Suppressor macrophage treated with lipopolysaccharide for 1 hour (primary cell): ENCODE data around the gene ATP8B4.
A peak's percentile ranks its signal among the peaks of the same experiment; 100 is the strongest.

Source experiments
- DNase-seq, 3 donors: peaks; one replicate each; pipeline ENCODE4 v3.0.0-alpha.2; 2020 to 2022

ATP8B4 gene

DNA sequence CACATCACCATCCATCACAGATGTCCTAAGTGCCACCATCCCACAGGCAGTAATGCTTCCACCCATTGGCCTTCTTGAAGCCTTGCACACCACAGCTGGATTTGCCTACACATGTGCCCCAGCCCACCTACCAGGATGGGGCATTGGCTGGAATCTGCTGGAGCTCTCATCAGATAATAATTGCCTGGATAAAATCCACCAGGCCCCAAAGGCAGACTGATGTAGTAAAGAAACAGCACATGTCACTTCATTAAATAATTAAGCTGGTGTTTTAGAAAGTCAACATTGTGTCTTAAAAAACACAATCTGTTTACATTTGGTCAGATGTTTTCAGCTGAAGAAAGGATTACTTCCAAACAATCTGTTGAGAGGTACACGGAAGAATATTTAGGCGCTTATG, 229.5 kb downstream of the ATP8B4 start:
- DNase-seq: no peak

DNA sequence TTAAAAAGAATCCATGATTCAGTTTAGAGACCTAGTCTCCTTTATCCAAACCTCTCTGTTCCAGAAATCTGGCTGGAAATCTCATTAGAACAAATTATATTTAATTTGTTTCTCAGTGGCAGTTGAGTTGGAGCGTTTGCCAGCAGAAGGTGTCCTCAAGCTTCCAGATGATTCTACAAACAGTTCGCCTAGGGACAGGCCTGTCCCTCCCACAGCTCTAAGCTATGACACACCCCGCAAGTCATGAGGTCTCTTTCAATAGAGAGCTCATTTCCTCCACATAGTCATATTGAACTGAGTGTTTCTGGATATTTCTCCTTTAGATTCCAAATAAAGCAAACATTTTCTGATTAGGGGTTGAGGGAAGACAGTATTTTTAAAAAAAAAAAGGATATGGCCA, 230.3 kb downstream of the ATP8B4 start:
- peak in 2 of 3 donors; percentile 3 to 9 for DNase-seq

DNA sequence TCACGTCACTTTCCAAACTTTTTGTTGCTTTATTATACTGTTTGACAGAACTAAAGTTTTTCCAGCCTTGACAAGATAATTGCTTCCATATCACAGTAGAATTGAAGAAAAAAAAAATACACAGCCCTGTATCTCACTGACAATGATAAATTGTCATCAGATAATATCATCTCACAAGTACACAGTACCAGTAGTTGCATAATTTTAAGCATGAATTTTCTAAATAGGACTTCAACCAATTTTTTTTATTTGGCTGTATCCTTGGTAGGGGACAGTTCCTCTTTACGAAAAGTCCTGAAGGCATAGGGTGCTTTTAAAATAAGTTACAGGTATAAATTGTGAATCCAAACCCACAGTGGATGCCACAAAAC, 230.7 kb downstream of the ATP8B4 start:
- no peak for DNase-seq

DNA sequence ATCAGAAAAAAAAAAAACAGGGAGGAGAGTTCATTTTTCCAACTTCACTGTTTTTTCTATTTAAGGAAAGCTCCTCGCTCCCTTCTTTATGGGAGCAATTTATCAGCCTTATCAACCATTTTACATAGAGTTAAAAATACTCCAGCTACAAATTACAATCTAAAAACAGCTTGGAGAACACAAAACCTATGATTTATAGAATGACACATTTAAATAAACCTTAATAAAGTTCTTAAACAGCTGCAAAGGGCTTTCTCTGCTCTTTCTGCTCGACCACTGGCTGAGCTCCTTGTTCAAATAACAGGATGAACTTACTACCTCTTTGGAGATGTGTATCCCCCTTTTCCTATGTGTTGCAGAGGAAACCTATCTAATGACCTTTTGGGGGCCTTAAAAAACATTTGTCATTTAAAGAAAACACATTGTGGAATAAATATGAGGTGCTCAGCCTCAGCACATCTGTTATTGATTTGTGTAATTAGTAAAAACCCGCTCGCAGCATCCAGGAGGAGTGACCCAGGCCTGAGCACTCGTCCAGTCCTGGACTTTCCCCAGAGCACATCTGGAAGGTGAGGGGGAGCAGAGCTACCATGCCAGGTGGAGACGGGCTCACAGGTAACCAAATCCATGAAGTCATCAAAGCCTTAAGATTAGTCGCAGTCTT, 231.2 kb downstream of the ATP8B4 start:
- no peak for DNase-seq

DNA sequence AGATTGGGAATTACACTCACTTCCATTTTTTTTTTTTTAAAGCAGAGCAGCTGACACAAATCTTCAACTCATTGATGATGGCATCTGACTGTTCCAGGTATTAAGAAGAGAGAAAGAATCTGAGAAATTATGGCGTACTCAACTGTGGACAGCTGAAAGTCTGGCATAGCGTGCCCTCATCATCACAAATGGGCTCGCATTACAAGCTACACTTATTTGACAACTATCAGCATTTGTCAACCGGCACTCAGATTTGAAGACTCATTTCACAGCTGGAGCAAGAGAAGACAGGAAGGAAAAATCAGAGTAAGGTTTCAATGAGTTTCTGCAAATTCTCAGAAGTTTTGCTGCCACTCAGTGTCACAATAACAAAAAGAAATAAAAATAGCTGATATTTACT, 235.9 kb downstream of the ATP8B4 start:
- no peak for DNase-seq

DNA sequence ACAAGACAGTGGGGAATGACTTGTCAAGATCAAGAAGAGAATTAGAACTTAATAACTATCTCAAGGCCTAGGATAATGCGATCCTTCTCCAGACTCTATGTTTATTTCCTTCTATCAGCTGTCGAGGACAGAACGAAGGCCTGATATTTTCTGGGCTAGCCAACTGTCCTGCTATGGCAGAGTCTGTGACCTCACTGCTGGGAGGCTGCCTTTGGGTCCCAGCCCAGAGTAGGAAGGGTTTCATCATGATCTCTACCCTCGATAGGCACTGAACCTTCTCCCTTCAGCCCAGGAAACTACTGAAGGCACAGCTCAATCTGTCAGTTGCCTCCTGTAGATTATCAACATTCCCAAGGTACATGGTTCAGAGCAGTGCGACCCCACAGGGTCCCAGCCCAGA, 237.2 kb downstream of the ATP8B4 start:
- DNase-seq: no peak

DNA sequence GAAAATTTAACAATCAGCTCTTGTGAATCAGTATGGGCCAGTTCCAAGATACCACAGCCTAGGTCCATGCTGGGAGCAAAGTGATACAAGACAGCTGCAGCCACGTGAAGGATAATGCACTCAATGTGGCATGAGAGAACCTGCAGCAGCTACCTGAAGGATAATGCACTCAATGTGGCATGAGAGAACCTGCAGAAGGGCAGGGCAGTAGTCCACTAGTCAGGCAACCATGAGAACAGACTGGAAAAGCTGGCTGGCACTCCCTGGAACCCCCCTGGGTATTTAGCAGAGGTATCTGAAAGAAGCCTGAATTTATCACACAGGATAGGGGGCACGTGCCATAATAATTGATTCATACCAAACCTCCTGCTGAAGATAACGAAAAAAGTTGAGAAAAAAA, 237.6 kb downstream of the ATP8B4 start:
- no peak for DNase-seq

DNA sequence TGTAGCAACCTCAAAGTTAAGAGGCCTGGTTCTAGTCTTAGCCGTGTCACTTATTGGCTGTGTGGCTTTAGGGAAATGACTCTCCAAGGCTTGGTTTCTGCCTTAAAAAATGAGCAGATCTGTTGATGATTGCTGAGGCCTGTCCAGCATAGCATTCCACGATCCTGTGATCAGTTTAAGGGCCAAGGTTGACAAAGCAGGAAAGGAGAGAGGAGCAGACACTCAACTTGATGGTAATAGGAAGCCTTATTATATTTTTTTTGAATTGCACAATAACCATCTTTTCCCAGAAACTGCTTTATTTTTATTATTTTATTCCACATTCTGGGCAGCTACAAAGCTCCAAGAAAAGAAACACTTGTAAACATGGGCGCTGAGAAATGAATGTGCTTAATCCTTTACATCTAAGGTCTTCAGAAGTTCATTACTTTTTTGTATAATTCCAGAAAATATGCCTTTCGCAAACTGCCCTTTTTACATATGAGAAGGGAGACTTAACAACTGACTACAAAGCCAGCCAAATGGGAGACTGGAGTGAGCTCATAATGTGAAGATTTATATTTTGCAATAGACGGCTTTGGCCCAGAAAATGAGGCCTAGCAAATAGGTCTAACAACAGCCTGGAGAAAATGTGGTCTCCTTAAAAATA, 241.0 kb downstream of the ATP8B4 start:
- no peak for DNase-seq

DNA sequence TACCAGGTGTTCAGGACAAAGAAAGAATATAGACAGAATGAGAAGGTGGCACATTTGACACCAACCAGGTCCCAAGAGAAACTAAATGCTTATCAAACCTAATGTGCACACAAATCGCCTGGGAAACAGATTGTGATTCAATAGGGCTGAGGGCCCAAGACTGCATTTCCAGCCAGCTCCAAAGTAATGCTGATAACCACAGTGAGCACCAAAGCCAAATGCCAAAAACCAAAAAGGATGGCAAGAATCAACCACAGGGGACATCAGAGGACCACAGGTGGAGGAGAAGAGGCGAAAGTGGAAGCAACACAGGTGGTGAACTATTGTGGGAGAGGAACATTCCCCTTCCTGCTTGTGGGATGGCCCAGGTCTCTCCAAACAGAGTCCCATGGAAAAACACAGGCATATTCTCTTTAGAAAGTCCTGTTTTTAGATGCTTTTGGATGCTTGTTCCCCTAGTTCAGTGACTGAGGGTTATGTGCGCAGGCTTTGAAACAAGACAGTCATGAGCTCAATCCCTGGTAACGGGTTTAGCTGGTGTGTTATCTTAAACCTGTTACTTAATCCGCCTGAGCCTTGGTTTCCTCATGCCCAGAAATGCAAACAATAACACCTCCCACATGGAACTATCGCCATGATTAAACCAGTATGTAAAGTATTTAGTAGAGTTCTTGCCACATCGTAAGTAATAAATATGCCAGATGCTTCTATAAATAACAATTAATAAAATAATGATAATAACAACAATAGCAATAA, 241.7 kb downstream of the ATP8B4 start:
- no peak for DNase-seq

DNA sequence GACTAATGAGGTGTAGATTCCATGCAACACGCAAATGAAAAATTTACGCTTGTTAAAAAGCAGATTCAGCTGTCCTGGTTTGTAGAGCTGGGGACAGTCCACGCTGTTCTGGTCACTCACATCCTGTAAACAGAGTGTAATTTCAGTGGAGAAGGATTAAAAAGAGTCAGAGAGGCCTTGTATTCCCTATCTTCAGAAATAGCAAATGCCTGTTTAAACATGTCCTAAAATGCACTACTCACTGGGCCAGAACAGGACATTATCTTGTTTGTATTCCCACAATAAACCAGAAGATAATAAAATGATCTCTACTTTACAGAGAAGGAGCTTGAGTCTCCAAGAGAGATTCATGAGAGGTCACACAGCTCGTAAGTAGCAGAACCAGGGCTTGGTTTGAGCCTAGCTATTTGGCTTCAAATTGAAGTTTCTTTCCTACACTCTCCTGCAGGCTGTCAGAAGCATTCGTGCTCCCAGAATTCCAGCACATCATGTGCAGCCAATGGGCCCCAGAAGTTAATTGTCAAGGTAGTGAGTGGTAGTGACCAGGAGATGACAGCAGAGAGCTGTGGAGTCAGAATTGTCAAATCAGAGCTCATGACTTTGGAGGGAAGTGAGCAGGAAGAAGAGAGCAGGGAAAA, 242.5 kb downstream of the ATP8B4 start:
- peak in 2 of 3 donors; percentile 18 to 29 for DNase-seq

DNA sequence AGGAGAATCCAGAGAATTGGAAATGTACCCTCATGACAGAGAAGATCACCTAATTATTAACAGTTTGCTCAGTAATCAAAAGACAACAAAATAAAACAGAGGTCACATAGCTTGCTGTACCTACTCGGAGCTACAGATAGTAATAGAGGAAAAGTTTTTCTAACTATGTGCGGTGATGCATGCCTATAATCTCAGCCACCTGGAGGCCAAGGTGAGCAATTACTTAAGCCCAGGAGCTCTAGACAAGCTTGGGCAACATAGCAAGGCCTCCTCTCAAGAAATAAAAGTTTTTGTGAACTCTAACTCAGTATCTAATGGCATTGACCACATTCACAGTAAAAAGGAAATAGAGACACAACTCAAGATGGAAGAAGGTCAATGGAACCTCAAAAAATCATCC, 243.6 kb downstream of the ATP8B4 start:
- DNase-seq: no peak

DNA sequence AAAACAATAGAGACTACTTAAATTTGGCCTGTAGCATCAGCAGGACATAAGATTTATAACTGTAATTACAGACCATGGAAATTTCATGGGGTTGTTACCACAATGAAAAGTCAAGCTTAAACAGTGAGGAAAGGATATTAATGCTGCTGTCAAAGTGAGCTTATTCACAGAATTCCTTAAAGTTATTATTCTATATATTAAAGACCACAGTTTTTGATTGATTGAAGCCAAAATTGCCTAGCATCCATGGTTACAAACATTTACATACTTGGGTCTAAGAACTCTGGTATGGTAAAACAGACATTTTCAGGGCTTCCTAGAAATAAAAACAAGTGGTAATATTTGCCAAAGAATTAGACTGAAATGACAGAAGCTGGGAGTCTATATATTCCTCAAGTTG, 248.6 kb downstream of the ATP8B4 start:
- no peak for DNase-seq

DNA sequence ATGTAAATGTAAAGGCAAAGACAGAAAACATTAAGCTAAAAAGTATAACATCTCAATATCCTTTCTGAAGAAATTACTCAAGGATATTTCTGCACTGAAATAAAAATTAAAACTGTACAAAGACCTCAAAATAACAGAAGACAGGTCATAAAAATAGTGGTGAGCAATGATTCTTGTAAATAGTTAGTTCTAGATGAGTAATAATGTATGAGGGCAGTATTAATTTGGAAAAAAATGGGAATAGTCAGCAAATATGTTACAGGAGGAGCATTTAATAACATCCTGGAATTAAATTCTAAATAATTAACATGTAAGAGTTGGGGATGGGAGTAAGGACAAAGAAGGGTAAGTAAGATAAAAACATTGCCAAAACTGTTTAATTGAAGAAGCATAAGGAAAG, 250.7 kb downstream of the ATP8B4 start:
- no peak for DNase-seq

DNA sequence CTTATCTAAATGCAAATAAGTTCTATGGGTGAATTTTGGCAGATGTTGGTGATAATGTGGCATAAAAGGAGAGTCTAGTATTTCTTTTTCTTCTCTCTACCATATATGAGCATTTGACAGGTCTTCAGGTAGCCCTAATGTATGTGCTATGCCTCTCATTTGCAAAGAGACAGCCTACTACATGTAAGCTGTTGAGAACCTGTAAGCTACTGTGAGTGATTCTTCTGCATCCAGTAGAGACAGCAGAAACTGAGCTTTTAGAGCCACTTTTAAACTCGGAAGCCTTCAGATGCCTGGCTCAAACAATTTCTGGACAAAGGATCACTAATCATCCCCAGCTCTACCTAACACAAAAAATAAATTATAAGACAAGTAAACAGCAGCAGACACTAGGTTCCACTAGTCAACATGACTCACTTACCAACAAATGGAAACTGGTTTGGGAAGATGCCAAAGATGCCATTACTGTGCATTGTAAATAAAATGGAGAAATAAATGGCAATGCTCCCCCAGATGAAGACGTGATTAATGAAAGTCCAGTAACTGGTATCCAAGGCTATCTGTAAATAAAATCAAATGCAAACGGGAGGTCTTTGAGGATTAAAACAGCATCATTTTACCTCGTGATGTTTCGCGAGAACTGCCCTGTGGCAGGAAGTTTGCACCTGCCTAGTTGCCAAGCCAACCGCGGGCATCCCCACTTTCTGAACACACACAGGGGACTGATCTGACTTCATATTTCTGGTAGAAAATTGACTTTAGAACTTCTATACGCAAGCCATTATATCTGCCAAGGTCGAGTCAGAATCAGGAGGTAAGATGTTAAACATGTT, 252.9 kb downstream of the ATP8B4 start:
- DNase-seq: no peak

DNA sequence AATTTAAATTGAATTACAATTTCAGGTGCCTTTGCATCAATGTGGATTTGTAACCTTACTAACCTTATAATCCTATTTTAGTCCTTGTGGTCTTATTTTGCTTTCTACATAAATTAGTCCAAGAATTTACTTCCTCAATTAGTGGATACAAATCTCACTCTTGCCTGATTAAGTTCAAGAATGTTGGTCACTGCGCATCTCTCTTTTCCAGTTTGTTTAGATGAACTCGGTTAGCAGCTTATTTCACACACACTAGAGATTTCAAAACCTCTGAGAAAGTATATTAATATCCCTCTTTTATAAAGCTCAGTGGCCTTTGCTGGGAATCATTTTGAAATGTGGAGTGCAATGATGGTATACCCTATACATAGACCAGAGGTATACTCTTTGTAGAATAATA, 254.8 kb downstream of the ATP8B4 start:
- no peak for DNase-seq

DNA sequence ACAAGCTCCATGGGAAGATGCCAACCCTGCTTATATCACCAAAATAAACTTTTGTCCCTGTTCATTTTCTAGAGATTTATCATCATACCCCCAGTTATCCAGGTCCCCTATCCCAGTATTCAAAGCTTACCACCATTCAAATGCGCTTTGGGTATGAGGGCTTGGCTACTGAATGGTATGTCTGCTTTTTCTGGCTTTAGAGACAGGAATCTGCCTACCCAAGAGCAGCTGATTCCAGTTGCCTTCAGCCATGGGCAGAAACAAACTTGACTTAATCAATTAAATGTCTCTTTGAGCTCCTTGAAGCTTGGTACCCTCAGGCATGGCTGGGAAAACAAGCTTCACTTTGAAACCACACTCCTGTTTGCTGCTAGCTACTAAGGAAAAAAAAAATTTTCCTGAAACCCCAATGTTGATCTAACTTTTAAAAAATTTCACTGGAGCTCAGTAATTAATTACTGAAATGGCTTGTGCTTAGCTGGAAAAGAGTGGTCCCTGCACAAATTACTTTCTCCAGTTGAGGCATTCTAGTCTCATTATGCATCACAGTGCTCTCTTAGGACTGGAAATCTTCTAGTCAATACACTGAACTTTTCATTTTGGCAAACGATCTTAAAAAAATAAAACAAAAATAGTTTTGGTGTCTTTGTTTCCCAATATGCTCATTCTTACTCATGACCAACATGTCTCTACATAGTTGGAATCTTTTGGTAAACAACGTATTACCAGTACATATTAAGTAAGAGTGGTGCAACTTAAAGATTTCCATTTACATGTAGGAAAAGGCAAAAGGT, 255.4 kb downstream of the ATP8B4 start:
- no peak for DNase-seq

DNA sequence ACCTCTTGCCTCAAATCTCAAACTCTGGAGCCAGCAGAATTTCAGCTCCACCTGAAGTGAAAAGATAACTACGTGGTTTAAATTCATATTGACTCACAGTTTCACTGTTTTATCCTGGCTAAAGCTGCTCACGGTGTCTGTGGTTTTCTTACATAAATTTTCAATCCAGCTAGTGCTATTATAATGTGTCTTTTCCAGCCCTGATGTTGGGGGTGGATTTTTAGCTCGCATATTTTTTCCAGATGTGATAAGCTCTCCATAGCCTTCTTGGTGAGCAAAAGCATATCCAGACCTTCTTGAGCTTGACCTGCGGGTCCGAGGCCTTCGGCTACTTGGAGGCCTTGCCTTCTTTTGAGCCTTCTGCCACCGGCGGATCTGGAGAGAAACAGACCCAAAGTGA, 258.9 kb downstream of the ATP8B4 start:
- no peak for DNase-seq

DNA sequence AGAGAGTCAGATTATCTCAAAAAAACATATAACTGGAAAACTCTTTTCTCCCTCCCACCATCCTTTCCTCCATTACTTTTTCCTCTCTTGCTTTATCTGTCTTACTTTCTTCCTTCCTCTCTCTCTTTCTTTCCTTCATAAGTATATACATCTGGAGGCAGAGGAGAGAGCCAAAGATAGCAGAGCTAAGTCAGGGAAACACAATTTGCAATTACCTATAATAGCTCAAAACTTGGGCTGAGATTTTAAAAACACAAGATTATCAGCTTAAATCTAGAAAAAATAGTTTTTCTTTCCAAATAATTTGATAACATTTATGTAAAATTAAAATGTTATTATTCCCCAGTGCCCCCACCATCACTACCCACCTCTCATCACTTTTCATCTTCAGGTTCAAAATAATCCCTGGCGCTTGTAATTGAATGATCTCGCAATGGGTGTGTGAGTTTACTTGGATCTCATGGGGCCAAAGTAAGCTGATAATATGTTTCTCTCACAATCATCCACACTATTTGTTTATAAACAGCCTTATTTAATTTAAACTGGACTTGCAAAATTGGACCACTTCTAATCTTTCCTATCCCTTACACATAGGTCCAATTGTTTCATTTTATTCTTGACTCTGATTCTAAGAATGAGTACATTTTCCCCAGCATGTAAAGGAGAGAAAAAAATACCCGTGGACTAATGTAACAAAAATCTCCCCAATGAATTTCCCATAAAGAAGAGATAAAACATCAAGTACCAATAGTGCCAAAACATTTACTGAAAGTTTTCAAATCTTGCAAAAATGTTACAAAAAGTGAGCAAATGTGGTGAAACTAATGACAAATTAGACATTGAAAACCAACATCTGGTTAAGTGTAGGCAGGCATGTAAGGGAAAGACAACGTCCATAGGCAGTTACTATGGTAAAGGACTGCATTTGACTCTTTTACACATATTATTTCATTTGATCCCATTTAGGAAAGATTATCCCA, 261.2 kb downstream of the ATP8B4 start:
- no peak for DNase-seq

DNA sequence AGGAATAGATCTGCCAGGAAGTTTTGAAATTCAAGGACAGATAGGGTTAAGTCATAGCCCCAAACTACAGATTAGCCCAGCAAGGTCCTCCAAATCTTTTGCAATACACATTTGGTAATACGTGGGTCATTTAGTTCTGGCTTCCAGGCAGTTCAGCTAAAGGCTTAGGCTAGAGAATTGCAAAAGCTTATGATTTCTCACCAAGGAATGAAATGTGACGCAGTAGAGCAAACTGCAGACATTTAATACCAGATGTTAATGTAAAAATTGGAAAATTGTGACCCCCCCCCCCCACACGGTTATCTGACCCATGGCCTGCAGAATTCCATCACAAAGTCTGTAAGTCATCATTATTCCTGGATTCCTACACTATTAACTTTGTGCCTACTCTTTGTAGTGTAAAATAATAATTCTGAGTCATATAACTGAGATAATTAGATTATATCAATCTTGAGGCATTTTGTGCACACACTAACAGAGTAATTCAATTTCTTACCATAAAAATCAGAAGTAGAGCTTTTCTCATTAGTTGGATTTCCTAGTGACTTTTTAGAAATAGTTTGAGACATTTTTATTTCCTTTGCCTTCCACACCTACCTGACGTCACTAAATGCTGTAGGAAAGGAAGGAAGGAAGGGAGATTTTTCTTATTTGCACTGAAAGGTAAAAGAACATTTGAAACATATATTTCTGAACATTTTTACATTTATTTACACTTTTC, 263.0 kb downstream of the ATP8B4 start:
- peak in 2 of 3 donors; percentile 22 to 37 for DNase-seq

DNA sequence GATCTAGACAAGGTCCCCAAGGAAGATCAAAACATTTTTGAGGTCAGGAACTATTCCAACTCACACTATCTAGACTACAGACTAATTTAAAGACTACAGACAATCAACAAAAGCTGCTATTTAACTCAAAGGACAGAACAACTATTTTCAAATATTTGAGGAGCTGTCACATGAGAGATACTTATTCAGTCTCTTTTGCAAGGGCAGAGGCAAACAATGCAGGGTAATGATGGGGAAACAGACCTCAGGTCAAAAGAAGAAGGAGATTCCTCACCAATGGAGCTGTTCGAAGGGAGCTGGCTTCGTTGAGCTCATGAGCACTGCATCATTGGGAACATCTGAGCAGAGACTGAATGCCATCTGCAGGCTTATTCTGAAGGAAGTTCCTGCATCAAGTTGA, 266.3 kb downstream of the ATP8B4 start:
- no peak for DNase-seq
